Measurements from ENCODE around the gene EPC2.

EPC2 gene
- 54.5 to 123 (median 119) reads per million in 3 experiments for total RNA-seq

- DNase-seq = peak; percentile 88
Measured at GRCh38 chr2:148643998-148644882, at the start of gene EPC2. Gene EPC2 (plus strand): TSS chr2:148644751. CDS start chr2:148645018, 267 bp downstream.

- no peak for DNase-seq
Measured at GRCh38 chr2:148596018-148596417, 48.5 kb upstream of the EPC2 start.

GRCh38 chr2:148599109-148599991 lies 45.2 kb upstream of the EPC2 start:
- no peak for DNase-seq

- DNase-seq = no peak
Measured at GRCh38 chr2:148602885-148603561, 41.5 kb upstream of the EPC2 start.

- DNase-seq = no peak
Measured at GRCh38 chr2:148603562-148603920, 41.0 kb upstream of the EPC2 start.

GRCh38 chr2:148604927-148605326 lies 39.6 kb upstream of the EPC2 start:
- DNase-seq = no peak

- no peak for DNase-seq
Measured at GRCh38 chr2:148607566-148607965, 37.0 kb upstream of the EPC2 start.

GRCh38 chr2:148613231-148614013 lies 31.1 kb upstream of the EPC2 start:
- DNase-seq = no peak

- DNase-seq = no peak
Measured at GRCh38 chr2:148614014-148614321, 30.6 kb upstream of the EPC2 start.

GRCh38 chr2:148614322-148615049 lies 30.1 kb upstream of the EPC2 start:
- DNase-seq = no peak

GRCh38 chr2:148615381-148615841 lies 29.1 kb upstream of the EPC2 start:
- DNase-seq = no peak

- DNase-seq = no peak
Measured at GRCh38 chr2:148616662-148617061, 27.9 kb upstream of the EPC2 start.

GRCh38 chr2:148617219-148617618 lies 27.3 kb upstream of the EPC2 start:
- DNase-seq = no peak

GRCh38 chr2:148619560-148620195 lies 24.9 kb upstream of the EPC2 start:
- DNase-seq = no peak

- no peak for DNase-seq
Measured at GRCh38 chr2:148622366-148622765, 22.2 kb upstream of the EPC2 start.

GRCh38 chr2:148623086-148623485 lies 21.5 kb upstream of the EPC2 start:
- no peak for DNase-seq

GRCh38 chr2:148627224-148627623 lies 17.3 kb upstream of the EPC2 start:
- DNase-seq = no peak

GRCh38 chr2:148634749-148635148 lies 9.8 kb upstream of the EPC2 start:
- no peak for DNase-seq

GRCh38 chr2:148638543-148638942 lies 6.0 kb upstream of the EPC2 start:
- DNase-seq = no peak

GRCh38 chr2:148640767-148641166 lies 3.8 kb upstream of the EPC2 start:
- no peak for DNase-seq

GRCh38 chr2:148642112-148642744 lies 2.3 kb upstream of the EPC2 start:
- DNase-seq = no peak

Measured in central memory CD4-positive, alpha-beta T cell (primary cell).